GM18519 (cell line): ENCODE data around the gene SLC11A2.
"Not testable (repeated sequence)": the region's sequence is repeated elsewhere in the genome, so short reads cannot be mapped to it uniquely, and the experiment has no call there.

ENCODE experiments used
- ATAC-seq: cut with Tn5 transposase; IDR thresholded peaks from one replicate; pipeline ENCODE4 v1.9.1; 2021; ENCODE audit warnings: mild to moderate bottlenecking, moderate library complexity; ENCODE audit not compliant: unreplicated experiment, low FRiP score

Gene SLC11A2

GRCh38 chr12:50992819-50993218 is 33.4 kb downstream of the SLC11A2 start:
- no peak for ATAC-seq

DNA sequence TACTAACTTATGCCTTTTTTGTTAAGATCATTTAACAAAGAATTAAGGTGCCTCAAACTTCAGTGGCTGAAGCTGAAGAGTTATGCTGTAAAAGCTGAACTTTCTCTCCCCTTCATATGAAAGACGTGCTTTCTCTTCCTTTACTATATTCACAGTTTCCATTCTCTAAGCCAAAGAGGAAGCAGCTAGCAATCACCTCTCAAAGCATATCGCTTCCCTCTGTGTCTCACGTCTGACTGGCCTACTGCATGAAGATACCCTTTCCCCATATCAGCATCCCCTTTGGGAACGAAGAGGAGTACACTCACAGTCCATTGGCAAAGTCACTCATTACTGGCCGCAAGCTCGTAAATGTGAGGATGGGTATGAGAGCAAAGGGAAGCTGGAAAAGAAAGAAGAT is 34.9 kb downstream of the SLC11A2 start:
- no peak for ATAC-seq

DNA sequence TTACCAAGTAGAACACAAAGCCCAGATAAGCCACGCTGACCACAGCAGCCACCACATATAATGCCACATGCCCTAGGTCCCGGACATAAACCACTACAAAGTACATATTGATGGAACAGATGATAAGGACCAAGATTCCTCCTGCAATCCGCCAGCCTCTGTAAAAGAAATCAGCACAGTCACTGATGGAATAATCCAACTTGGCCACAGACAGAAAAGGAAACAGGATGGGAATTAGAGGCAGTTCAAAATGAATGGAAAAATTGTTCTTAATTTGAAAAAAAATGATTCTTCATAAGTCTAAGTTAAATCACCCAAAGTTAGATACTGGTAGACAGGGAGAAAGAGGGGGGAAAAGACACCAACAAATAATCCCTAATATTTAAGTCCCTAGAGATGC is 35.4 kb downstream of the SLC11A2 start:
- no peak for ATAC-seq

DNA sequence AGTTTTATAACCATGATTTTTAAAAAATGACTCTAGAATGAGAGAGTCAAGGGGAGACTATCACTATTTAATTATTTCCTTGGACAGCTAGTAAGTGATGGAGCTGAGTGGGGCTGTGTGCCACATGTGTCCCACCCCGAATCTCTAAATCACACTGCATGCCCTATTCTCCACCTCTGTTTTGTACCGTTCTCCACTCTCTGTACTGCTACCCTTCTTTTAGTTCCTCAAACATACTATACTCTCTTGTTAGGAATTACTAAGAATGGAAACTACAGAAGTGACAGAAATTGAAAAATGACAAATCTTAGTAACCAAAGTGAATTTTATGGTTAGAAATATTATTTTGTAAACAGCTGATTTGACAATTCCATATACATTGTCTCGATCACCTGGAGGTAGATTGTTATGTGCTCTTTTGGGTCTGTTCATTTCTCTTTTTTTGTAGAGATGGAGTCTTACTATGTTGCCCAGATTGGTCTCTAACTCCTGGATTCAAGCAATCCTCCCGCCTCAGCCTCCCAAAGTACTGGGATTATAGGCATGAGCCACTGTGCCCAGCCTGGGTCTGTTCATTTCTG is 35.9 kb downstream of the SLC11A2 start:
- no peak for ATAC-seq

DNA sequence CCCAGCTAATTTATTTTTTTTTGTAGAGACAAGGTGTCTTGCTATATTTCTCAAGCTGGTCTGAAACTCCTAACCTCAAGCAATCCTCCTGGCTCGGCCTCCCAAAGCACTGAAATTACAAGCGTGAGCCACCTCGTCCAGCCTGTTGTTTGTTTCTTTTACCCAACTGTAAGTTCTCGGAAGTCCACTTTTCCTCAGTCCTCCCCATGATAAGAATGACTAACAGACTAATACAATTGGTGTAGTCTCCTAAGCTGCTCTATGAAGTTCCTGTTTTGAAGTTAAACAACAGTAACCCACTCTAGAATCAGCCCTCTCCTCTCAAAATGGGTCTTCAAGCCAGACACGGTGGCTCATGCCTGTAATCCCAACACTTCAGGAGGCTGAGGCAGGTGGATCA is 37.3 kb downstream of the SLC11A2 start:
- no peak for ATAC-seq

- no peak for ATAC-seq
These were observed 38.1 kb downstream of the SLC11A2 start for GRCh38 chr12:50988051-50988450.

- no peak for ATAC-seq
These were observed 39.0 kb downstream of the SLC11A2 start for GRCh38 chr12:50986966-50987737.

GRCh38 chr12:50985322-50985721 is 40.9 kb downstream of the SLC11A2 start:
- no peak for ATAC-seq

DNA sequence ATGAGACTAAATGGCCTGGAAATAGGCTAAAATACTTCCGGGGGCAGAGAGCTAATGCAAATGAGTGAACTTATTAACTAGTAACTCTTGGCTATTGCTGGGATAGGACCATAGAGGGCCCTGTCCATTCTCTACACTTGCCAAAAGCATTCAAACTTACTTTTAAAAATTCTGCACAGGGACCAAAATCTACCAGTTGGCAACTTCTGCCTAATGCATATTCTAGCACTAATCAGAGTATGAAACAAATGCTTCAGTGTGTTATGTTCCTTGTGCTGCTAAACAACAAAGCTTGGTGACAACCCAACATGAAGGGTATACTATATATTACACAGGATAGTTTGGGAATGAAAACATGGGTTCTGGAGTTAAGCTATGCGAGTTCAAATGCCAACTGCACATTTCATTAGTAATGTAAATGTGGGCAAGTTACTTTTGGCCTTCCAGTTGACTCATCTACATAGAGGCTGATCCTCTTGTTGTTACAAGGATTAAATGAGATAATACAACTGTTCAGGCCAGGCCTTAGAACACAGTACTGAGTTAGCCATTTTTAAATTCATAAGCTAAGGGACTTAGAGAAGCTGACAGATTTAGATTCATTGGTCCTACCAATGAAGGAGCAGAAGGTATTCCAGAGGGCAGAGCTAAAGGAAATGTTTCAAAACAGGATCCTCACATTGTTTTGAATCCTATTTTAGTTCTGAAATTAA is 41.4 kb downstream of the SLC11A2 start:
- no peak for ATAC-seq

DNA sequence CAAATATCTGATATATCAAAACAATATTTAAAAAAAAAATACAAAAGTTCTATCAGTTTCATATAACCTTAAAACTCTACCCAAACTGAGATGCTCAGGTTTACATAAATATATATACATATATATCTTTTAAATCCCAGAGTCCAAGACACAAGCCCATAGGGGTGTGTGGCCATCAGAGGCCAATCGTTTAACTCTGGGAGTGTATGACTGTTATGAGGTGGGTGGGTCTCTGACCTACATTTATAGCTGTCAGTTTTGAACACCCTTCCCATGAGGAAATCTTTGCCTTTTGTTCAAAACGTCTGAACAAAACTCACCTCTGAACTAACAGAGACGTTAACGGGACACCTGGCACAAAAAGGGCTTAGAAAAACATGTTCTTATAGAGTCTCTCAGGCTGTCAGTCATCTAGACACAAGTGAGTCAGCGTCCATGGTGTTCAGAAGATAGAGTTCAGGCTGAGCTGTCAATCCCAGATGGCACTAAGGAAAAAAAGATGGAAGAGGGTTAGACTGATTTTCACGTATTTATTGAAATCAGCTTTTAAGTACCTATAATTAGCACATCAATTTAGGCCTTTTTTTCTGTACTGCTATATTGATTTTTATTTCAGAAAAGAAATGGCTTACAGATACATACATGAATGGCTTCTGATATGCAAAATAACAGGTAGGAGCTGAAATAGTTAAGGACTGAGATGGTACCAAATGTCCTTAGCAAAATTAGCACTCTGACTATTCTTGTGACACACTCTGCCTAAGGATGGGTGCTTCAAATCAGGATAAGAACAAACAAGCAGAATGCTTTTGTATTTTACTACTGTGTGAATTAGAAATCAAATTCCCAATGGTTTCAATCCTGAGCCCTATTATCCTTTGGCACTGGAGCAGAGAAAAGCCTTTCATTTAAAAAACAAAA is 44.6 kb downstream of the SLC11A2 start:
- no peak for ATAC-seq

DNA sequence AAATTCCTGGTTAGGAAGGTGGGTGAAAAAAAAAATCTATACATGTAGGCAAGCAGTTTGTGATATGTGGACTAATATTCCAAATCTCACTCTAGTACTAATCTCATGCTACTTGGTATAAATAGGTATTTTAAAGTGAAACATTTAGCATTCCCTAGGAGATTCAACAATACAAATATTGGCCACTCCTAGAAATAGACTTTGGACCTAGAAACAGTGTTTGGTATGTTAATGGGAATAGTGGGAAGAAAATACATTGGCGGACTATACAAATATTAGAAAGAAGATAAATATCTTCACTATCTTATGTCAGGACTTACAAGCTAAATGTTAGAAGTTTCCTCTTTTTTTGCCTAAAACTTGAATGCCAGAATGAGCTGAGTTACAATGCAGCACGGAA is 45.6 kb downstream of the SLC11A2 start:
- no peak for ATAC-seq

DNA sequence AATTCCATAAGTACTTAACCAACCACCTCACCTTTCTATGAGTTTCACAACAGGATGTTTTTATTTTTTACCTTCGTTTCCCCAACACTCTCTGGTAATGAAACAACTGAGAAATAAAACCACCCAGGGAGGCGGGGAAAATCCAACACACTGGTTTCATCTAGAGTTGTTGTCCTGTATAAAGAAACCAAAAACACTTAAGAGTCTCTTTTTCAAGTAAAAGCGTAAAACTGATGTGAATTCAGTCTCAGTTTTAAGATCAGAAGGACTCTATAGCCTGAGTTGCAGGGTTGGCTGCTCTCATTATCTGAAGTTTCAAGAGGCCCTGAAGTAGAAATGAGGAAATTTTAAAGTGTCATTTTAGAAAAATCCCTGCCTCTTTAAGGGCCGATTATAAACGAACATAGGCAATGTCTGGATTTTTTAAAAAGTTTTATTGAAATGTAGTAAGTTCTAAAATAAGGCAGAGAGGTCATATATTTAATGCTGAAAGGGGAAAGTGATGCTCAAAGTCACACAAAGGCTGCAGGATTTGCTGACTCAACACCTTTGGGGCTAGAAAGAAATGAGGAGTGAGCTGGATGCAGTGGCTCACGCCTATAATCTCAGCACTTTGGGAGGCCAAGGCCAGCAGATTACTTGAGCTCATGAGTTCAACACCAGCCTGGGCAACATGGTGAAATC is 46.7 kb downstream of the SLC11A2 start:
- ATAC-seq: no peak

GRCh38 chr12:50971946-50972345 is 54.2 kb downstream of the SLC11A2 start:
- no peak for ATAC-seq

GRCh38 chr12:50964432-50964831 is 61.8 kb downstream of the SLC11A2 start:
- no peak for ATAC-seq

DNA sequence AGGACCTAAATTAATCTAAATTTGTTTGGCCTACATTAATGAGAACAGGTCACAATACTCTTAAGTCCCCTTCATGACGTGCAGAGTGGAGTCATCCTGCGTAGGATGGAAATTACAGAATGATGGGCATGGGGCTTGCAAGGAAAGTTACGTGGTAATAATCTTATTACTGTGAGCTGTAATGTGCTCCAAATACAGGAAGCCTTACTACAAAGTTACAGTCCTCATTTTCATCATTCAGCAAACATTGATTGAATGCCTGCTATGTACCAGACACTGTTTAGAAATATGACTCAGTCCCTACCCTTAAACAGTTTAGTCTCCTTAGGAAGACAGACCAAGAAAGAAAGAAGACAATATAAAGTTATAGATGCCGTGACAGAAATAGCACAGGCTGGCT is 64.5 kb downstream of the SLC11A2 start:
- no peak for ATAC-seq

DNA sequence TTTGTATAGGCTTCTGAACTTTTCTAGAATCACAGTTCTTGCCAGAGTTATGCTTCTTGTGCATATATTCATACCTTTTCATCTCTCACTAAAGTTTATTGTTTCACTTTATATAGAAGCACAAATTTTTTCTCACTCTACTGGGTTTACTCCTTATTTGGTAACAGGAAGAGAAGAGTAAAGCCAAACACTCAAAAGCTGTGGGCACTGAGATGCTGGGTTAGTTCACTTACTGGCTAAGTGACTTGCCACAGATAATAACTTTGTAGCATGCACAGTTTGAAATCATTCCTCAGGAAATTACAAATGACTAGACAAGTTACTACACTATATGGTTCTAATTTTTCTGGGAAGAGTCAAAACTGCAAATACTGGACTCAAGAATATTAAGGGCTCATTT is 66.1 kb downstream of the SLC11A2 start:
- no peak for ATAC-seq

DNA sequence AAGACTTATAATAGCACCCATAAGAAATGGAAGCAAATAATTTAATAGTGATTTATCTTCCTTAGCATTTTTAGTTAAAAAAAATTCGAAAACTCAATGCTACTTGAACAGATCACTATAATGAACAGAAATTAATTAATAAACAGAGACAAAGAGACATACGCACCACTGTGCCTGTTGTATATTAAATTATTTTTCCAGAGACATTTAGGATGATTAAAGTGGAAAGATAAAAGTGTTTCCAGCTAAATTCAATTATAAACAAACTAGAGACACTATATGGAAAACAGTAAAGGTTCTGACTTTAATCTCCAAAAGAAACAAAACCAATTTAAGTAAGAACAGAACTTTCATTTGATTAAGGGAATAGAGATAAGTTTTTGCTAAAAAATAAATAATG is 70.5 kb downstream of the SLC11A2 start:
- ATAC-seq: no peak

DNA sequence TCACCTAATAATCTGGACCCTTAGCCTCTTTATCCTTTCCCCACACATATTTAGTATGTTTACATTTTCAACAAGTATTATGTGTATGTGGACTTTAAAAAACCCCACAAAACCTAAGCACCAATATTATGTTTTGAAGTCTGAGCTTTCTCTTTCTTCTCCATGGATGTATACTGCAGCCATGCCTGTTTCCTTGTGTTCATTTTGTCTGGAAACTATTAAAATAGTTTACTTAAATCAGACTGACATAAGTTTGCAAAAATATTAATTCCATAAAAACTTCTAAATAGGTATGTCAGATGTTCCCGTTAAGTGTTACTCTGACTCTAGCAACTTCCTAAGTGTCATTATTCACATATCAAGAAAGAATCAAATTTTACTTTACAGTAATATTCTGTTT is 70.9 kb downstream of the SLC11A2 start:
- ATAC-seq: no peak

DNA sequence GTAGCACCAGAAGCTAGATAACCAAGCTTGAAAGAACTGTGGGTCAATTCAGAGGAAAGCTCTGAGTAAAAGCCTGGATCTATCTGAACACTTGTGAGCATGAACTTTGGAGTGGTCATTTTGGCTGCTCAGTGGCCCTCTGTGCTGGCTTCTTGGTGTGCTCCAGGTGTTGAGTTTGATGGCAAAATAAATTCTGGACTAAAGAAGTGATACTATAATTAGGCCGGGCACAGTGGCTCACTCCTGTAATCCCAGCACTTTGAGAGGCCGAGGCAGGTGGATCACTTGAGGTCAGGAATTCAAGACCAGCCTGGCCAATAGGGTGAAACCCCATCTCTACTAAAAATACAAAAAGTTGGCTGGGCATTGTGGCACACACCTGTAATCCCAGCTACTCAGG is 71.4 kb downstream of the SLC11A2 start:
- ATAC-seq: not testable (repeated sequence)

GRCh38 chr12:50953047-50953446 is 73.1 kb downstream of the SLC11A2 start:
- no peak for ATAC-seq
